ENCODE results near the gene CANT1.
"Not testable (repeated sequence)": the region's sequence is repeated elsewhere in the genome, so short reads cannot be mapped to it uniquely, and the experiment has no call there.

CANT1 gene

DNA sequence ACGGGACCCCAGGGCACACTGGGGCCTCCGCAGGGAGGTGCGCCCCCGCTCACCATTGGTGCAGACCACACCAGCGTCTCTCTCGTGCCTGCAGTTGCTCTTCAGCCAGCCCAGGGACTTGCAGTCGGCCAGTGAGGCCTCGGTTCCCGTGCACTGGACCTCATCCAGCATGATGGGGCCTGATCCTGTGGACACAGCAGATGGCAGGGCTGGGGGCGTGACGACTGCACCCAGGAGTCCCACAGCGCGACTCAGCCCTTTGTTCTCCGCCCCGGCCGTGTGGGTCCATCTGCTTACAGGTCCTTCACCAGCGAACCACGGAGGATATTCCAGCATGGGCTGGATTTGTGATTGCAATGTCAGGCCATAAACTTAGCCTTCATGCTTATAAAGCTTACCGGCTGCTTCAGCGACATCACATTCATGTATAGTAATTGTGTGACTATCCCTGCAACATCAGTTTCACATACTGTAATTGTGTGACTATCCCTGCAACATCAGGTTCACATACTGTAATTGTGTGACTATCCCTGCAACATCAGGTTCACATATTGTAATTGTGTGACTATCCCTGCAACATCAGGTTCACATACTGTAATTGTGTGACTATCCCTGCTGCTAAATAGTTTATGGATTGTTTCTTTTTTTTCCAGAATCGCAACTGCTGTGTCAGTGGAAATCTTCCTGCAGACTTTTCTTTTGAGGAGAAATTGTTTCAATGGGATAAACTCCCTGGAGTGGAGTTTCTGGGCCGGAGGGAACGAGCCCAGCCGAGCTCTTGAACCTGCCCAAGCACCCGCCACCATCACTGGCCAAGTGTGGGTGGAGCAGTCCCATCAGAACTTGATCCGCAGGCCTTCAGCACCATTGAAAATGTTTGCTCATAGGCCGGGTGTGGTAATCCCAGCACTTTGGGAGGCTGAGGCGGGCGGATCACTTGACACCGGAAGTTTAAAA, 34.7 kb downstream of the CANT1 start:
- no peak for DNase-seq

DNA sequence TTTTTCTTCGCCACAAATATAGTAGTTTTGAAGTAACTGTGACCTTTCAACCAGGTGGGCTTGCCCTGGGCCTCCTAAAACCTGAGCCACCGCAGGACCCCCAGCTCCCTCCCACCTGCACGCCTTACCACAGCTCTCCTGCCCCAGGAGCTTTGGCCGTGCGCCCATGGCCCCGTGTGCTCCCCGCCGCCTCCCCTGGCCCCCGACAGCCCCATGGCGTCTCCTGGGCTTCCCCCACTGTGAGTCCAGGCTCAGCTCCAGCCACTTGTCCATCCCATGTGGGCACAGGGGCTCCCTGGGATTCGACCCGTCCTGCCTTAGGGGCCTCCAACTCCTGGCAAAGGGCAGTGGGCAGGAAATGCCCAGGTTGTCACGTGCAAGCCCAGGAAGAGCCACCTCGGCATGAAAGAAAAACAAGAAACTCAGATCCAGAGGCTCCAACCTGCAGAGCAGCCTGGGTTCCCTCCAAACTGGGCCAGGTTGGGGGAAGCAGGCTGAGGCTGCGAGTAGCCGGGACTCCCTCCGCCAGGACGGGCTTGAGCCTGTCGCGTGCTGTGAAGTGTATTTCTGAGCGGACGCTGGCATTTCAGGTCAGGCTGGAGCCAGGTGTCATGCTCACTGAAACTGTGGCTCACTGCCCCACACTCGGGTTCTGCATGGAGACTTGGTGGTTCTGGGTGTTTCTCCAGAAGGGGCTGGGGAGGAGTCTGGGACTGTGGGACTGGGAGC, 35.6 kb downstream of the CANT1 start:
- no peak for DNase-seq

DNA sequence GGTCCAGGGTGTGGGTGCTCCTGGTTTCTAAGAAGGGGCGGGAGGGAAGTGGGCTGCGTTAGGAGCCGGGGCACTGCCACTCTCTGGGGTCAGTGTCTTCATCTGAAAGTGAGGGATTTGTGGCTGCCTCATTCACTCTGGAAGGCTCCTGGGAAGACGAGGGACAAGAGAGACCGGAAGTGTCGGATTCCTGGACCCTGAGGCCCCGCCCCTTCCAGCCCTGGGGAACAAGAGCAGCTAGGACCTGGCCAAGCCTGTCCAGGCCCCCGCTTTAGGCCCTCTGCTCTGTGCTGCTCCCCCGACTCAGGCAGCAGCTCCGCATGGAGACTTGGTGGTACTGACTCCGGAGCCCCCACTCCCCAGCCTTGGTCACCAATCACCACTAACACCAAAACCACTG, 36.4 kb downstream of the CANT1 start:
- DNase-seq: no peak

DNA sequence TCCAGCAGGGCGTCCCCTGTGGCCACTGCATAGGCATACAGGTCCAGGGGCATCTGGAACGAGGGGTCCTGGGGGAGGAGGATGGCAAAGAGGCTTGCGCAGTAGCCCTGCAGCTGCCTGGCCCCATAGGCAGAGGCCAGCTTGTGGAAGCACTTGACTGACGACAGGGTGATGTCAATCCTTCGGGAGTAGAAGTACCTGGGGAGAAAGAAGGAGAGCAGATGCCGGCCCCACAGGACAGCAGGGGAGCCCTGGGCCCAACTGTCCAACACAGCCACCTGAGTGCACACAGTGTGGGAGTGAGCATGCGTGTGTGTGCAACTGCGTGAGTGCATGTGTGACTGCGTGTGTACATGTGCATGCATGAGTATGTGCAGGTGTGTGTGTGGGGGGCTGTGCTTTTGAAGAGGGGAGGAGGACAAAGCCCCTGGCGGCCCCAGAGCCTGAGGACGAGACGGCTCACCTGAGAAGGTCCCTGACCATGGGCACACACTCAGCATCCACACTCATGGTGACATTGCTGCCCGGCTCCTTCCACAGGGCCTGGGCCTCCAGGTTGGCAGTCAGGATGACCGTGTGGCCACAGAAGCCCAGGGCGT, 37.0 kb downstream of the CANT1 start:
- no peak for DNase-seq

DNA sequence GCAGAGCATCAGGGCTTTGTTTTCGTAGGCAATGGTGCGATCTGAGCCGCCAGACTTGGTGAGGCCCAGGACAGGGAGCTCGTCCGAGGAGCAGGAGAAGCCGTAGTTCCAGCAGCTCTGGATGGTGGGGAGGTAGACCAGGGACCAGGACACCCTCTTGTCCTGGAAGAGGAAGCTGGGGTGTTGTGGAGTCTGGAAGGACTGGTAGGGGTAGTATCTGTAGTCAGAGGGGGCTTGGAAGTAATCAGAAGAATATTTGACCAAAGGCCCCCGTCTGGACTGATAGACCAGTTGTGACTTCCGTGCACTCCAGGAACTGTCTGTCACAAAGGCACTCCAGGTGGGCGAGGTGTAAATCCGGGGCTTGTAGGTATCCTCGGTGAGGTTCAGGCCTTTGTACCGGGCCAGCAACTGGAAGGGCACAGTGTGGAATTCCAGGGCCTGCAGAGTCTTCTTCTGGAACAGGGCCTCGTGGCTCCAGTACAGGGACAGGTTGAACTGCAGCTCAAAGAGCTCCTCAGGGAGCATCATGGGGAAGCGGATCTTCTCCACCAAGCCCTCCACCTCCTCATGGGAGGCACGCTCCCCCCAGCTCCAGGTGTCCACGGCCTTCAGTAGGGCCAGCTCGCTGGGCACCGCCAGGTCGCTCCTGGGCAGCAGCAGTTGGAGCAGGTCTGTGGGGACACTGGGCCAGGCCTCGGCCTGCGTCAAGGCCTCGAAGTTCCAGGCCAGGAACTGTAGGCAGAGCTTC, 37.6 kb downstream of the CANT1 start:
- DNase-seq: no peak

DNA sequence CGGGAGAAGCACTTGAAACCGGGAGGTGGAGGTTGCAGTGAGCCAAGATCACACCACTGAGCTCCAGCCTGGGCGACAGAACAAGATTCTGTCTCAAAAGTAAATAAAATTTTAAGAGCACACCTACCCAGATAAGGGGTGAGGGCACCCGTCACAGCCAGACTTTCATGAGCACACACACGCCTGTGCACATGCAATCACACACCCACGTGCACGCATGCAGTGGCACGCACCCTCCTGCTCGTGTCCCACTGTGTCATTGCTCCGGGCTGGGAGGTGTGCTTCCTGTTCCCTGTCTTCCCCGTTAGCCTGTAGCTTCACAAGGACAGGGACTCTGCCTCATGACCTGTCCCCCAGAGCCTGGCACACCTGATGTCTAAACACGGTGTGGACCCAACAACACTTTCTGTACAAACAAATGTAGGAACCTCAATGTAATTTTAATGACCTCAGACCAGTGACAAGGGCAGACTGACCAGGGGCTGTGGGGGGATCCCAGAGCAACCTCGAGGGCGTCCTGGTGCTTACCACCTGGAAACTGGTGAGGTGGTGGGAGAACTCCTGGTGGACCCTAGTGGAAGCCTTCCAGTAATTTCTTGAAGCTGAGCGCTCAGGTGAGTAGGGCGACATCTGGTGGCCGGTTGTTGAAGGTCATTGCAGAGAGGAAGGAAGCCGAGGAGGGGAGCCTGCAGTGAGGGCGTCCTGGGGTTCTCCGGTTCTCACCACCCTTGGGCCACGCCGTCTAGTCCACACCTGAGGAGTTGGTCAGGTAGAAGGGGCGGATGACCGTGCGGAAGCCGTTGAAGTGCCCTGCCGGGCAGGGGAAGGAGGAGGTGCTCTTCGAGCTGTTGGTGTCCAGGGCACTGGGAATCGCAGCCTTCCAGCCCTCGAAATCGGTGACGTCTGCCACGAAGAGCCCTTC, 38.5 kb downstream of the CANT1 start:
- DNase-seq: peak; percentile 84

DNA sequence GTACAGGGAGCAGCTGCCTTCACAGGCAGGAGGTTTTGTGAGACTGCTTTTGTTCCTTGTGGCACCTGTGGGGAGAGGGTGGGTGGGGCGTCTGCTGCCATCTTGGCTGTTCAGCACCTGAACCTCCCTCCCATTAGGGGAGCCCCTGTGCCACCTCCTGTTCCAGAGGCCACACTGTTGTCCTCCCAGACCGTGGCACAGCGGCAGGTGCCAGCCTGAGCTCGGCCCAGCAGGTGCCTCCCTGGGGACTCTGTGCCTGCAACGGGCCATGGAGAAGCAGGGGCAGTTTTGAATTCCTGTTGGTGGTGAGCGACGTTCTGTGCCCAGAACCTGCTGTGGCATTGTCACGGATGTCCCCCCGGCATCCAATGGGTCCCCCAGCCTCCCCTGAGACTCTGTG, 39.7 kb downstream of the CANT1 start:
- DNase-seq: no peak

DNA sequence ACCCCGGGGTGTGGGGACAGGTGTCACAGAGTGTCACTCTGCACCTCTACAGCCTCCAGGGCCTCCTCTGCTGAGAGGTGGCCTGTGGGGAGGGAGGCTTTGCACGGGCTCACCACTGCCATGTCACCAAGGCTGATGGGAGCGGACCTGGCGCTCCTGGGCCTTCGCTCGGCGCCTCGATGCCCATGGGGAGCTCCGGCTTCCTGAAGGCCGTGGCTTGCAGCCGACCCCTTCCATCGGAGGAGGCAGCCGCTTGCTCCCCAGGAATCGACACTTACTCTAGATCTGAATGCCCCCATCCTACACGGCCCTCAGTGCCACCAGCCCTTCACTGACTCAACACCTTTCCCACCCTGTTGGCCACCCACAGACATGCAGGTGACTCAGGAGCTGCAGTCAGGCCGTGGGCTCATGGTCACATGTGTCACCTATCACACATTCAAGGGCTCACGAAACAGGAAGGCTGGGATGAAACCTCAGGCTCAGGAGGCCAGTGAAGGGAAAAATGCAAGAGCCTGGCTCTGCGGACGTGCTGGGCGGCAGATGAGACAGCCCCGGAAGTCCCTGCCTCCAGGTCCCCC, 41.7 kb downstream of the CANT1 start:
- no peak for DNase-seq

DNA sequence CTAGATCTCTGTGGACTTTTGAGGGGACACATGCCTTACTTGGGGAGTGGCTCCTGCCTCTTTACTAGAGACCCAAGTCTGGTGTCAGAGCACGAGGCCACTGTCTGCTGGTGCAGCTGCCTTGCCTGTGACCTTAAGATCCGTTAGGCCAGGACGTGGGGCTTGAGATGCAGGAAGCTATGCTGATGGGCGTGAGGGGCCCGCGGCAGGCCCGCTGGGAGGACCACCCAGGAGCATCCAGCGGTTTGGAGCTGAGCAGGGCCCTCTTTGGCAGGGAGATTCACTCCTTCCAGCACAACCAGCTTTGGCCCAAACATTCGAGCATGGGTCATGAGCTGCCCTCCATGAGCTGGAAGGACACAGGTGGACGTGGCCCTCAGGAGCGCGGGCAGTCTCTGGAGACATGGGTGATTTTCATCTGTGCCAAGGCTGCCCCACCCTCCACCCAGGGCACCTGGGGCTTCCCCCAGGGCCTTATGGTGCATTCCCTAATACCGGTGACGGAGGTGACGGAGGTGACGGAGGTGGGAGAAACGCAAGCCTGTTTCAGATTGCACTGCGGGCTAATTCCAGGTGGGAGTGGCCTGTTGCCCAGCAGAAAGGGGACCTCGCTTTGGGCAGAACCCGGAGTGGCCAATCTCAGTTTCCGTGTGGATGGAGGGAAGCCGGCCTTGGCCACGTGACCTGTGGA, 42.5 kb downstream of the CANT1 start:
- DNase-seq: no peak

DNA sequence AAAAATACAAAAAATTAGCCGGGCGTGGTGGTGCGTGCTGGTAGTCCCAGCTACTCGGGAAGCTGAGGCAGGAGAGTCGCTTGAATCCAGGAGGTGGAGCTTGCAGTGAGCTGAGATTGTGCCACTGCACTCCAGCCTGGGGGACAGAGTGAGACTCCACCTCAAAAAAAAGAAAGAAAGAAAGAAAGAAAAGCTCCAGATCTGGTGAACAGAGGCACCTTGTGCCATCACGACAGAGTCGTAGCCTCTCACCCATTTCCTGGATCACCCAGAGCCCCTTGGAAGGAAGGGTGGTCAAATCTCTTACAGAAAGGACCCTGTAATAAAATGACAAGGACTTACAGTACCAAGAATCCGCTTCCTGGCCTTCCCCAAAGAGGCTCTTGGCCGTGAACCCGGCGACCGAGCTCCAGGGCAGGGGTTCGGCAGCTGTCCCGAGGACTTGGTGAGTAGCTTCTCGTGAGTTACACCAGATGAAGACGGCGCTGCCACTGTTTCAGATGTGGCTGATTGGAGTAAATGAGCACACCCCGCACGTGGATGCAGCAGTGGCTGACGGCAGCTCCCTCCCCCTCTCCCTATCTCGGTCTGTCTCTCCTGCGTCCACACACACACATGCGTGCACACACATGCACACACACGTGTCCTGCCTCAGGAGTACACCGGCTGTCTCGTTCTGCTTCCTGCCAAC, 43.3 kb downstream of the CANT1 start:
- no peak for DNase-seq

DNA sequence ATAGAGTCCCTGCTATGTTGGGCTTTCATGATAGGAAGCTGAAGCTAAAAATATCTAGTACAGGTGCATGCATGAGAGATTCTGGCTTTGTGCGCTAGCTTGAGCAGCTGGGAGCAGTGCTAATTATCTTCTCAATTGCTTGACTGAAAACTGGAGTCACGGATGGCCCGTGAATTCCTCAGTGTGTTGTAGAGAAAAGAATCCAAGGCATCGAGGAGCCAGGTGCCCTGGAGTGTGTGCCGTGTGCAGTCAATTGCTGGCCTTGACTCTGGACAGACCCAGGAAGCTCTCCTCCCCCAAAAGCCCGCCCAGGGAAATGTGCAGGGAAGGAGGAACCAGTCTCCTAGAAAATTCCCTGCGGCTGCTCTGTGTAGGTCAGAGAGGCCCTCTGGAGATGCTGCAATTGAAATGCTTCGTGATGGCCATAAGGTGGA, 44.1 kb downstream of the CANT1 start:
- no peak for DNase-seq

DNA sequence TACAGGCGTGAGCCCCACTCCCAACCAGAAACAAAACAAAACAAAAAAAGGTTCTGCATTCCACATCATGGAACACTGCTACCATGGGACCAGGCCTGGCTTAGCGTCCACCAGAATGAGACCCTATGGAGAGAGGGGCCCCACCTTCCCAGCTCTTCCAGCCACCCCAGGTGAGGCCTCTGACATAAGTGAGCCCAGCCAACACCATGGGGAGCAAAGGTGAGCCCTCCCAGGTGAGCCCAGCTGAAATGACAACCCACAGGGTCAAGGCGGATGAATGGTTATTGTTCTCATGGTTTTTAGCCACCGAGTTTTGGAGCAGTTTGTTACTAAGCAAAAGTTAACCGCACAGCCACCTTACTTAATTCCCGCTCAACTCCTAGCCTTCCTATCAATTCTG, 46.2 kb downstream of the CANT1 start:
- DNase-seq: no peak

DNA sequence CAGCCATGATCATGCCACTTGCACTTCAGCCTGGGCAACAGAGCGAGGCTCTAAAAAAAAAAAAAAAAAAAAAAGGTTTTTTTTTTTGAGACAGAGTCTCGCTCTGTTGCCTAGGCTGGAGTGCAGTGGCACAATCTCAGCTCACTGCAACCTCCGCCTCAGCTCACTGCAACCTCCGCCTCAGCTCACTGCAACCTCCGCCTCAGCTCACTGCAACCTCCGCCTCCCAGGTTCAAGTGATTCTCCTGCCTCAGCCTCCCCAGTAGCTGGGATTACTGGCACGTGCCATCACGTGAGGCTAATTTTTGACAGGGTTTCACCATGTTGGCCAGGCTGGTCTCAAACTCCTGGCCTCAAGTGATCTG, 46.6 kb downstream of the CANT1 start:
- not testable (repeated sequence) for DNase-seq

DNA sequence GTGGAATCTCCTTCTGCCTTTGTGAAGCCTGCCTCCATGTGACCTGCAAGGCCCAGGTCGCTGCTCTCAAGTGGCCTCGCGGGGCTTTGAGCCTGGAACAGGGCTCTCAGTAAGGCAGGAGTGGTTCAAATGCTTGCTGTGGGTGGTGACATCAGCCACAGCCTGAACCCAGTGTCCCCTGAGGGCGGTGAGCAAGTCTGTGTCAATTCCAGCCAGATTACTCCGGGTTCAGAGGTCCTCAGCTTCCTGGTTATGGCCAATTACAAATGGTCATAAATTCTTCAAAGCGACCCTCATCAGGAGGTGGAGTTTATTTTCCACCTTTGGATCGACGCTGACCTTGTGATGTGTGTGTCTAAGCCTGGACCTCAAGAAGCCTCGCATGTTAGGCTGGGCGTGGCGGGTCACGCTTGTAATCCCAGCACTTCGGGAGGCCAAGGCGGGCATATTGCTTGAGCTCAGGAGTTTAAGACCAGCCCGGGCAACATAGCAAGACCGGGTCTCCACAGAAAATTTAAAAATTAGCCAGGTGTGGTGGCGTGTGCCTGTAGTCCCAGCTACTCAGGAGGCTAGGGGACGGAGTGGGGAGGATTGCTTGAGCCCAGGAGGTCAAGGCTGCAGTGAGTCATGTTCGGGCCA, 47.1 kb downstream of the CANT1 start:
- no peak for DNase-seq

DNA sequence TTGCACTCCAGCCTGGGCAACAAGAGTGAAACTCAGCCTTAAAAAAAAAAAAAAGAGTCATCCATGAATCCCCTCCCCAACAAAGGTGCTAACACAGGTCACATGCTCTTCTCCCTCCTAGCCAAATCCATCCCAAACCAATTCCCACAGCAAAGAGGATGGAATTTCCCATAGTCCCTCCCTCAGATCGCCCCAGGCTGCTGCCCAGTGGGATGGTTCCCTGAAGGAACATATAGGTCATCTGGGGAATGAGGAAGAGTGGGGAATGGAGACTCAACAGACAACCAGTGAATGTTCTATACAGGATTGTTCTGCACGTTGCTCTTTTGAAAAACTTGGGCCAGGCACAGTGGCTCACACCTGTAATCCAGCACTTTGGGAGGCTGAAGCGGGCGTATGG, 48.0 kb downstream of the CANT1 start:
- no peak for DNase-seq

DNA sequence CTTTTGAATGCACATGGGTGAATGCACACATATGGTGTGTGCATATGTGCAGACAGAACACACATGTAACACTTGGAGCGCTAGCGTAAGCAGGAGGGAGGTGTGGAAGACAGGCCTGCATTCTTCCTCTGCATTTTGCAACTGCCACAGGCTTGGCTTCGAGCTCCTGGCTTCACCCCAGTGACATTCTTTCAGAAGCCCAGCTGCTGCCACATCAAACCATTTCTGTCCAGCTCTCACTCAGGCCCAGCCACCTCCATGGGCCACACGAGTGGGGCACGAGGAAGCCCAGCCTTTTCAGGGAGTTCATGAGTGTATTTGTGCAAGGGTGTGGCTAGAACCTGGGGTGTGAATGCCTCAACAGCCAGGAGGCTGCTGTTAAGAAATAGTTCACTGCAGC, 48.6 kb downstream of the CANT1 start:
- DNase-seq: no peak

DNA sequence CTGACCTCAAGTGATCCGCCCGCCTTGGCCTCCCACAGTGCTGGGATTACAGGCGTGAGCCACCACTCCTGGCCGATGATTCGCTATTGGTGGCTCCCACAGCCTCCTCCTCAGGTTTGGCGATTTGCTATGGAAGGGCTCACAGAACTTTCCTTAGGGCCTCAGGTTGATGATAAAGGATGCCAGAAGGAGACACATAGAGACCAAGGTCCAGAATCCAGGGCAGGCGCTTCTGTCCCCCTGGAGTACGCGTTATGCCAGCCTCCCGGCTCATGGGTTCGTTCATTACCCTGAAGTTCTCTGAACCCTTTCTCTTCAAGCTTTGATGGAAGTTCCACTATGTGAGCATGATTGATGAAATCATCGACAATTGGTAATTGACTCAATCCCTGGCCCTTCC, 49.8 kb downstream of the CANT1 start:
- no peak for DNase-seq

DNA sequence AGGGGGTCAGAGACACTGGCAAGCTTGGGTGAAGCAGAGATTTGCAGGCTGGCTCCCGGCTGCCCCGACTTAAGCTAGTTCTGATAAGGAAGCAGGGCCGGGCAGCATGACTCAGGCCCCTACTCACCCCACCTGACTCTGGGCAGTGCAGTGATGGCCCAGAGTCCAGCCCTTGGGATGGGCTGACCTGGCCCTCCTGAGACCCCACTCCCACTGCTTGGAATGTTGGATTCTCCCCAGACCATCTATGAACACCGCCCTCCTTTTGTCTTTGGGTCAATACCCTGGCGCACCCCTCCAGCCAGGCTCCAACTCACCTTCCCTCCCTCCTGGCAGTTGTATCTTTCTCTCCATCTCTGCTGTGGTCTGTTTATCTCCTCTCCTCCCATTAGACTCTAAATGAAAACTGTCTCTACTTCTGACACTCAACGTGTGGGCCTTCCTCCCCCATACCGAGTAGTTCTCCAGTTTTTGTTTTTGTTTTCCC, 50.9 kb downstream of the CANT1 start:
- DNase-seq: no peak

DNA sequence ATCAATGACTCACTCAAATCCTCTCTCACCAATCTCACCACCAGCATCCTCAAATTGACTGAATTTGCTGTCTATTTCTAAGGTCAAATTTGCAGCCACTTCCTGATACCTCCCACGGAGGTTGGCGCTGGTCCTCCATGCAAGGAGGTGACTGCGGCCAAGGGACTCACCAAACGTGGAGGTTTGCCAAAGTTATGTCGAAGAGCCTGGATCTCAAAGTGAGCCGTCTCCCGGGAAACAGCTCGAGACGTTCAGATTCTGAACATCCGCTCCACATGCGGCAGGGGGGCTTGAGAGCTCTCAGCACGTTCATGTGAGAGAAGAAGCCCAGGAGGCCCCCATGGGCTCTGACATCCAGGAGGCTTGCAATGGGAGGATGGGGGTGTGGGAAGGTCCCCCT, 52.4 kb downstream of the CANT1 start:
- no peak for DNase-seq

DNA sequence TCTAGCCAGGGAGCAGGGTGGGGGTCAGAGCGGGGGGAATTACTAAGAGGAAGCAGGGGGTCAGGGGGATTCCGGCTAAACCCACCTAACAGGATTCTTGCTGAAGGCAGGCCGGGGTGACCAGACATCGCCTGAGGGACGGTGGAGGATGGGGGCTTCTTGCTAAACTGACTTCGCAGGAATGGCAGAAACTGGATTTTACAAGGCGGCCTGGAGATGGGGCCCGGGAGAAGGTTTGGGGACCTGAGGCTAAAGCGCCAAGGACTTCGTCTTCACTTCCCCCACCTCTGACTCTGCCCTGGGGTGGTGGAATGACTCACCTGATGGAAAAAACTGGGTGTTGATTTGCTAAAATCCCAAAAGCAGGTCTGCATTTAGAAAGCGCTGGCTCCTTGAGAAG, 53.3 kb downstream of the CANT1 start:
- no peak for DNase-seq

Measured in stimulated activated CD4-positive, alpha-beta T cell treated with anti-CD3 and anti-CD28 coated beads, Interleukin-4, amount 100 ng/mL, for 24 hours (primary cell).